Measurements from ENCODE around the gene POLDIP2.

The POLDIP2 gene

GRCh38 chr17:28334171-28334570, 23.2 kb downstream of the POLDIP2 start:
- H3K4me1 ChIP-seq (ENCODE audit: control insufficient read depth in 1 of 2, insufficient read depth in 2 of 2, low read length in 2 of 2): peaks cover 18 to 43% of the 10 kb centered on the region in 2 donors
- H3K36me3 ChIP-seq (ENCODE audit: control insufficient read depth in 1 of 2, insufficient read depth in 2 of 2, low read length in 2 of 2): peaks cover 12 to 25% of the 10 kb centered on the region in 2 donors
- H3K27ac ChIP-seq (ENCODE audit: low read length): peak overlapping the region; percentile 77
- H3K4me3 ChIP-seq (ENCODE audit: low read depth in 1 of 2, low read length in 2 of 2): peak overlapping the region; percentile 74 to 89
- H3K9me3 ChIP-seq (ENCODE audit: control insufficient read depth in 1 of 2, low read length in 2 of 2): no peaks in the 10 kb centered on the region
- H3K27me3 ChIP-seq (ENCODE audit: low read depth, low read length): no peaks in the 10 kb centered on the region

- Histone ChIP-seq H3K9me3 (ENCODE audit: control insufficient read depth in 1 of 2, low read length in 2 of 2) (no peaks in the 10 kb centered on the region), H3K27ac (ENCODE audit: low read length) (no peak overlapping the region), H3K4me1 (ENCODE audit: control insufficient read depth in 1 of 2, insufficient read depth in 2 of 2, low read length in 2 of 2) (peaks cover 18 to 40% of the 10 kb centered on the region in 2 donors), H3K27me3 (ENCODE audit: low read depth, low read length) (no peaks in the 10 kb centered on the region), H3K4me3 (ENCODE audit: low read depth in 1 of 2, low read length in 2 of 2) (no peak overlapping the region), H3K36me3 (ENCODE audit: control insufficient read depth in 1 of 2, insufficient read depth in 2 of 2, low read length in 2 of 2) (peaks cover 21 to 33% of the 10 kb centered on the region in 2 donors)
Observed at GRCh38 chr17:28333083-28333746, 24.1 kb downstream of the POLDIP2 start.

- peaks cover 28 to 43% of the 10 kb centered on the region in 2 donors for H3K36me3 ChIP-seq (ENCODE audit: control insufficient read depth in 1 of 2, insufficient read depth in 2 of 2, low read length in 2 of 2)
- no peak overlapping the region for H3K27ac ChIP-seq (ENCODE audit: low read length)
- H3K4me3 ChIP-seq (ENCODE audit: low read depth in 1 of 2, low read length in 2 of 2): no peak overlapping the region
Observed at GRCh38 chr17:28331891-28332420, 25.4 kb downstream of the POLDIP2 start.

GRCh38 chr17:28330671-28331070, 26.7 kb downstream of the POLDIP2 start:
- Histone ChIP-seq H3K4me3 (ENCODE audit: low read depth in 1 of 2, low read length in 2 of 2) (no peak overlapping the region), H3K9me3 (ENCODE audit: control insufficient read depth in 1 of 2, low read length in 2 of 2) (no peaks in the 10 kb centered on the region), H3K27ac (ENCODE audit: low read length) (no peak overlapping the region), H3K36me3 (ENCODE audit: control insufficient read depth in 1 of 2, insufficient read depth in 2 of 2, low read length in 2 of 2) (peaks cover 28 to 46% of the 10 kb centered on the region in 2 donors), H3K27me3 (ENCODE audit: low read depth, low read length) (no peaks in the 10 kb centered on the region), H3K4me1 (ENCODE audit: control insufficient read depth in 1 of 2, insufficient read depth in 2 of 2, low read length in 2 of 2) (peaks cover 10 to 18% of the 10 kb centered on the region in 2 donors)

More at GRCh38 chr17:28331891-28332420, 25.4 kb downstream of the POLDIP2 start:
- Histone ChIP-seq H3K9me3 (ENCODE audit: control insufficient read depth in 1 of 2, low read length in 2 of 2) (no peaks in the 10 kb centered on the region), H3K4me1 (ENCODE audit: control insufficient read depth in 1 of 2, insufficient read depth in 2 of 2, low read length in 2 of 2) (peaks cover 15 to 29% of the 10 kb centered on the region in 2 donors), H3K27me3 (ENCODE audit: low read depth, low read length) (no peaks in the 10 kb centered on the region)

GRCh38 chr17:28328325-28328724, 29.0 kb downstream of the POLDIP2 start:
- Histone ChIP-seq H3K4me1 (ENCODE audit: control insufficient read depth in 1 of 2, insufficient read depth in 2 of 2, low read length in 2 of 2) (peaks cover 0 to 5% of the 10 kb centered on the region in 2 donors), H3K36me3 (ENCODE audit: control insufficient read depth in 1 of 2, insufficient read depth in 2 of 2, low read length in 2 of 2) (peaks cover 28 to 46% of the 10 kb centered on the region in 2 donors), H3K27me3 (ENCODE audit: low read depth, low read length) (no peaks in the 10 kb centered on the region), H3K27ac (ENCODE audit: low read length) (no peak overlapping the region), H3K4me3 (ENCODE audit: low read depth in 1 of 2, low read length in 2 of 2) (no peak overlapping the region), H3K9me3 (ENCODE audit: control insufficient read depth in 1 of 2, low read length in 2 of 2) (no peaks in the 10 kb centered on the region)

GRCh38 chr17:28327709-28328108, 29.6 kb downstream of the POLDIP2 start:
- Histone ChIP-seq H3K36me3 (ENCODE audit: control insufficient read depth in 1 of 2, insufficient read depth in 2 of 2, low read length in 2 of 2) (peaks cover 28 to 46% of the 10 kb centered on the region in 2 donors), H3K4me1 (ENCODE audit: control insufficient read depth in 1 of 2, insufficient read depth in 2 of 2, low read length in 2 of 2) (no peaks in the 10 kb centered on the region), H3K9me3 (ENCODE audit: control insufficient read depth in 1 of 2, low read length in 2 of 2) (no peaks in the 10 kb centered on the region), H3K27me3 (ENCODE audit: low read depth, low read length) (no peaks in the 10 kb centered on the region), H3K4me3 (ENCODE audit: low read depth in 1 of 2, low read length in 2 of 2) (no peak overlapping the region), H3K27ac (ENCODE audit: low read length) (no peak overlapping the region)

GRCh38 chr17:28327031-28327607, 30.2 kb downstream of the POLDIP2 start:
- Histone ChIP-seq H3K9me3 (ENCODE audit: control insufficient read depth in 1 of 2, low read length in 2 of 2) (no peaks in the 10 kb centered on the region), H3K4me1 (ENCODE audit: control insufficient read depth in 1 of 2, insufficient read depth in 2 of 2, low read length in 2 of 2) (no peaks in the 10 kb centered on the region), H3K27me3 (ENCODE audit: low read depth, low read length) (no peaks in the 10 kb centered on the region), H3K27ac (ENCODE audit: low read length) (no peak overlapping the region), H3K4me3 (ENCODE audit: low read depth in 1 of 2, low read length in 2 of 2) (no peak overlapping the region), H3K36me3 (ENCODE audit: control insufficient read depth in 1 of 2, insufficient read depth in 2 of 2, low read length in 2 of 2) (peaks cover 28 to 45% of the 10 kb centered on the region in 2 donors)

- no peak overlapping the region for H3K27ac ChIP-seq (ENCODE audit: low read length)
- H3K4me1 ChIP-seq (ENCODE audit: control insufficient read depth in 1 of 2, insufficient read depth in 2 of 2, low read length in 2 of 2): no peaks in the 10 kb centered on the region
- H3K9me3 ChIP-seq (ENCODE audit: control insufficient read depth in 1 of 2, low read length in 2 of 2): no peaks in the 10 kb centered on the region
- no peak overlapping the region for H3K4me3 ChIP-seq (ENCODE audit: low read depth in 1 of 2, low read length in 2 of 2)
- no peaks in the 10 kb centered on the region for H3K27me3 ChIP-seq (ENCODE audit: low read depth, low read length)
- peaks cover 20 to 36% of the 10 kb centered on the region in 2 donors for H3K36me3 ChIP-seq (ENCODE audit: control insufficient read depth in 1 of 2, insufficient read depth in 2 of 2, low read length in 2 of 2)
Observed at GRCh38 chr17:28326114-28326513, 31.2 kb downstream of the POLDIP2 start.

- peaks cover 2% of the 10 kb centered on the region in 2 donors for H3K4me1 ChIP-seq (ENCODE audit: control insufficient read depth in 1 of 2, insufficient read depth in 2 of 2, low read length in 2 of 2)
- no peaks in the 10 kb centered on the region for H3K27me3 ChIP-seq (ENCODE audit: low read depth, low read length)
- no peak overlapping the region for H3K4me3 ChIP-seq (ENCODE audit: low read depth in 1 of 2, low read length in 2 of 2)
- peaks cover 19 to 27% of the 10 kb centered on the region in 2 donors for H3K36me3 ChIP-seq (ENCODE audit: control insufficient read depth in 1 of 2, insufficient read depth in 2 of 2, low read length in 2 of 2)
- no peaks in the 10 kb centered on the region for H3K9me3 ChIP-seq (ENCODE audit: control insufficient read depth in 1 of 2, low read length in 2 of 2)
- no peak overlapping the region for H3K27ac ChIP-seq (ENCODE audit: low read length)
Observed at GRCh38 chr17:28325211-28325610, 32.1 kb downstream of the POLDIP2 start.

GRCh38 chr17:28324781-28325180, 32.5 kb downstream of the POLDIP2 start:
- H3K27me3 ChIP-seq (ENCODE audit: low read depth, low read length): no peaks in the 10 kb centered on the region
- no peak overlapping the region for H3K4me3 ChIP-seq (ENCODE audit: low read depth in 1 of 2, low read length in 2 of 2)
- peaks cover 19 to 26% of the 10 kb centered on the region in 2 donors for H3K36me3 ChIP-seq (ENCODE audit: control insufficient read depth in 1 of 2, insufficient read depth in 2 of 2, low read length in 2 of 2)
- H3K27ac ChIP-seq (ENCODE audit: low read length): no peak overlapping the region
- H3K4me1 ChIP-seq (ENCODE audit: control insufficient read depth in 1 of 2, insufficient read depth in 2 of 2, low read length in 2 of 2): peaks cover 6% of the 10 kb centered on the region in 2 donors
- no peaks in the 10 kb centered on the region for H3K9me3 ChIP-seq (ENCODE audit: control insufficient read depth in 1 of 2, low read length in 2 of 2)

- H3K27ac ChIP-seq (ENCODE audit: low read length): no peak overlapping the region
- no peaks in the 10 kb centered on the region for H3K27me3 ChIP-seq (ENCODE audit: low read depth, low read length)
- H3K4me1 ChIP-seq (ENCODE audit: control insufficient read depth in 1 of 2, insufficient read depth in 2 of 2, low read length in 2 of 2): peaks cover 6 to 11% of the 10 kb centered on the region in 2 donors
- H3K4me3 ChIP-seq (ENCODE audit: low read depth in 1 of 2, low read length in 2 of 2): no peak overlapping the region
- H3K9me3 ChIP-seq (ENCODE audit: control insufficient read depth in 1 of 2, low read length in 2 of 2): no peaks in the 10 kb centered on the region
- peaks cover 18 to 23% of the 10 kb centered on the region in 2 donors for H3K36me3 ChIP-seq (ENCODE audit: control insufficient read depth in 1 of 2, insufficient read depth in 2 of 2, low read length in 2 of 2)
Observed at GRCh38 chr17:28324267-28324745, 33.0 kb downstream of the POLDIP2 start.
